ENCODE results near the gene FNIP1. TPM values are rescaled to one million over a fixed set of nuclear protein-coding genes. Genes with fewer than 3 reads are reported as not detected.

Gene FNIP1
- total RNA-seq, 8 experiments from 2014 or later, result 16.7 to 33.7 (median 27.4) TPM

- Histone ChIP-seq H3K4me1 (replicated peaks in 1 of 2) (peaks cover 0 to 3% of the 10 kb centered on the region in 2 donors), H3K4me3 (no peak overlapping the region), H3K27ac (no peak overlapping the region)
- in situ Hi-C loops (cut with MboI; ENCODE audit: low pct_unique_long_range_greater_than_20kb in 2 of 9, low sequenced_read_pairs in 9 of 9, unreplicated experiment in 9 of 9), result loop anchor here in 2 of 9 experiments (25.0 kb wide), 1 partner anchor 396 kb away; the partner anchor contains the start of gene ACSL6 (in 2 of the 2)
- no peak for ATAC-seq (replicated peaks in 6 of 8)
- WGBS, 10 experiments, result 71 to 100% (median 97%) methylated on average over 1 to 2 of the region's 2 CpGs
These were observed 180.9 kb downstream of the FNIP1 start for GRCh38 chr5:131615957-131616356.

- ATAC-seq (replicated peaks in 6 of 8), result no peak
- Histone ChIP-seq H3K4me1 (replicated peaks in 1 of 2) (no peaks in the 10 kb centered on the region), H3K4me3 (no peak overlapping the region), H3K27ac (no peak overlapping the region)
- in situ Hi-C loops (cut with MboI; ENCODE audit: low pct_unique_long_range_greater_than_20kb in 2 of 9, low sequenced_read_pairs in 9 of 9, unreplicated experiment in 9 of 9), result loop anchor here in 2 of 9 experiments (25.0 kb wide), 1 partner anchor 399 kb away; the partner anchor contains the start of gene ACSL6 (in 2 of the 2)
These were observed 183.4 kb downstream of the FNIP1 start for GRCh38 chr5:131613423-131613822.

DNA sequence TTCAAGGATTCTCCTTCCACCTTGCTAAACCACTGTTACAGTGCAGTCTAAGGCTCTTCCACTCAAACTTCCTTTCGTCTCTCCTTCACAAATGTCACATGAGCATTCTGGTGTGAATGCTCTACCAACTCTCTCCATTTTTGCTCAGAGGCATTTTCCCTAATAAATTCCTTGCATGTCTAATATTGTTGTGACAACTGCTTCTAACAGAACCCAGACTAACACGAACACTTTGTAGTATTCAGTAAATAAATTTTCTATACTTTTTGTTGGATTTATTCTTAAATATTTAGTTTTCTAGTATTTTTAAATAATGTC lies 185.8 kb downstream of the FNIP1 start:
- Histone ChIP-seq H3K27ac (no peak overlapping the region), H3K4me1 (replicated peaks in 1 of 2) (peaks cover 3 to 14% of the 10 kb centered on the region in 2 donors), H3K4me3 (no peak overlapping the region)
- in situ Hi-C loops (cut with MboI; ENCODE audit: low pct_unique_long_range_greater_than_20kb in 2 of 9, low sequenced_read_pairs in 9 of 9, unreplicated experiment in 9 of 9), result loop anchor here in 2 of 9 experiments (25.0 kb wide), 1 partner anchor 401 kb away; the partner anchor contains the start of gene ACSL6 (in 2 of the 2)
- ATAC-seq (replicated peaks in 6 of 8), result no peak
- WGBS, 10 experiments, result 83 to 100% (median 93%) methylated on average over 1 to 2 of the region's 2 CpGs; no CpG with 5 or more reads in 1 of the 10 experiments

GRCh38 chr5:131610198-131611063 lies 186.4 kb downstream of the FNIP1 start:
- Histone ChIP-seq H3K27ac (no peak overlapping the region), H3K4me1 (replicated peaks in 1 of 2) (peaks cover 3 to 14% of the 10 kb centered on the region in 2 donors), H3K4me3 (no peak overlapping the region)
- in situ Hi-C loops (cut with MboI; ENCODE audit: low pct_unique_long_range_greater_than_20kb in 2 of 9, low sequenced_read_pairs in 9 of 9, unreplicated experiment in 9 of 9), result loop anchor here in 2 of 9 experiments (25.0 kb wide), 1 partner anchor 402 kb away; the partner anchor contains the start of gene ACSL6 (in 2 of the 2)
- WGBS, 10 experiments, result 50 to 100% (median 90%) methylated on average over 1 to 6 of the region's 6 CpGs; no CpG with 5 or more reads in 1 of the 10 experiments
- peak in 6 of 8 experiments; percentile 13 to 84 (median 44) for ATAC-seq (replicated peaks in 6 of 8)

DNA sequence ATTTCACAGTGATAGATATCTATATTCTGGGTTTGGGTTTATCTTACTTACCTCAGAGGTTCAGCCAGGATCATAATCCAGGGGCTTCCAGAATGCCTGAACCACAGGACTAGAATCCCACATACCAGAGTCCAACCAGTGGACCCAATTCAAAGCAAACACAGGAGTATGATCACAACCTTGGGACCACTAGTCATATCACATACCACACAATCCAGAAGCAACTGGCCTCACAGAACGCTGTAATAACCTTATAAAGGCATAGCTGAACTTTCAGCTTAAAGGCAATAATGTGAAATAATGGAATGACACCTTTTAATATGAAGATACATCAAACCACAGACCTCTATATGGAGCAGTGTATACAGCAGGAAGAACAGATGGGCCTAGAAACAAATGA lies 187.0 kb downstream of the FNIP1 start:
- no peak overlapping the region for H3K4me3 ChIP-seq
- 83 to 100% (median 100%) methylated on average over 1 of the region's 1 CpG; no CpG with 5 or more reads in 3 of the 10 experiments for WGBS, 10 experiments
- no peak for ATAC-seq (replicated peaks in 6 of 8)
- in situ Hi-C loops (cut with MboI; ENCODE audit: low pct_unique_long_range_greater_than_20kb in 2 of 9, low sequenced_read_pairs in 9 of 9, unreplicated experiment in 9 of 9), result loop anchor here in 2 of 9 experiments (25.0 kb wide), 1 partner anchor 403 kb away; the partner anchor contains the start of gene ACSL6 (in 2 of the 2)
- peaks cover 3 to 14% of the 10 kb centered on the region in 2 donors for H3K4me1 ChIP-seq (replicated peaks in 1 of 2)
- no peak overlapping the region for H3K27ac ChIP-seq

DNA sequence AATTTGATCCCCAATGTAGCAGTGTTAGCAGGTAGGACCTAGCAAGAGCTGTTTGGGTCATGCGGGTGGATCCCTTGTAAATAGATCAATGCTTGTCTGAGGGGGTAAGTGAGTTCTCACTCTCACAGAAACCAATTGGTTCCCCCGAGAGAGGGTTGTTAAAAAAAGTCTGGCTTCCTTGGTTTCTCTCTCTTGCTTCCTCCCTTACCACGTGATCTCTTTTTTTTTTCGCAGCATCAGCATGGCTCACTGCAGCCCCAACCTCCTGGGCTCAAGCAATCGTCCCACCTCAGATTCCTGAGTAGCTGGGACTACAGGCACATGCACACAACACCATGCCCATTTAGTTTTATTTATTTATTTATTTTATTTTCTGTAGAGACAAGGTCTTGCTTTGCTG lies 188.2 kb downstream of the FNIP1 start:
- ATAC-seq (replicated peaks in 6 of 8), result no peak
- no peak overlapping the region for H3K27ac ChIP-seq
- H3K4me3 ChIP-seq, result no peak overlapping the region
- in situ Hi-C loops (cut with MboI; ENCODE audit: low pct_unique_long_range_greater_than_20kb in 2 of 9, low sequenced_read_pairs in 9 of 9, unreplicated experiment in 9 of 9), result loop anchor here in 2 of 9 experiments (25.0 kb wide), 1 partner anchor 404 kb away; the partner anchor contains the start of gene ACSL6 (in 2 of the 2)
- WGBS, 10 experiments, result 73 to 100% (median 100%) methylated on average over 1 to 3 of the region's 5 CpGs; no CpG with 5 or more reads in 2 of the 10 experiments
- peaks cover 3 to 14% of the 10 kb centered on the region in 2 donors for H3K4me1 ChIP-seq (replicated peaks in 1 of 2)

DNA sequence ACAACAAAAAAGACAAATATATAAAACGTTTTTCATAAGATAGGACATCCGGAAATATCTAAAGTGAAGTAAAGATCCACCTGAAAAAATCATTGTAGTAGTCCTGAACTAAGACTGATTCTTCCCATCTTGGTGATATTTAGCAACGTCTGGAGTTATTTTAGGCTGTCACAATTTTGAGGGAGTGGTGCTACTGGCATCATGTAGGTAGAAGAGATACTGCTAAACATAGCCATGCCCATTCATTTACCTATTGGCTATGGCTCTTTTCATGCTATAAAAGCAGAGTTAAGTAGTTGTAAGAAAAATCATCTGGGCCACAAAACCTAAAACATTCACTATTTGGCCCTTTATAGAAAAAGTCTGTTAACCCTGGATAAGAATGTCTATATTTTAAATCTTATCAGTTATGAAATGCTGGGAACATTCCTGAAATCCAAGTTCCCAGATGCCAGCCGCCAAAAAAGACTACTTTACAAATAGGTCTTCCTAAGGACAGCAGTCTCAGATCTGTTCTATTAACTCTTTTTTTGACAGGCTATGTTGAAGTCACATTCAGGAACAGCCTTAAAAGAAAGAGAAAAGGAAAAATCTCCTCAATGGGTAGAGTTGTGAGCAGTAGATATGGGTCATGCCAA lies 188.8 kb downstream of the FNIP1 start:
- 45 to 100% (median 75%) methylated on average over 1 to 4 of the region's 4 CpGs for WGBS, 10 experiments
- no peak for ATAC-seq (replicated peaks in 6 of 8)
- in situ Hi-C loops (cut with MboI; ENCODE audit: low pct_unique_long_range_greater_than_20kb in 2 of 9, low sequenced_read_pairs in 9 of 9, unreplicated experiment in 9 of 9), result loop anchor here in 2 of 9 experiments (25.0 kb wide), 1 partner anchor 404 kb away; the partner anchor contains the start of gene ACSL6 (in 2 of the 2)
- H3K4me3 ChIP-seq, result no peak overlapping the region
- H3K27ac ChIP-seq, result no peak overlapping the region
- H3K4me1 ChIP-seq (replicated peaks in 1 of 2), result peaks cover 3 to 14% of the 10 kb centered on the region in 2 donors

DNA sequence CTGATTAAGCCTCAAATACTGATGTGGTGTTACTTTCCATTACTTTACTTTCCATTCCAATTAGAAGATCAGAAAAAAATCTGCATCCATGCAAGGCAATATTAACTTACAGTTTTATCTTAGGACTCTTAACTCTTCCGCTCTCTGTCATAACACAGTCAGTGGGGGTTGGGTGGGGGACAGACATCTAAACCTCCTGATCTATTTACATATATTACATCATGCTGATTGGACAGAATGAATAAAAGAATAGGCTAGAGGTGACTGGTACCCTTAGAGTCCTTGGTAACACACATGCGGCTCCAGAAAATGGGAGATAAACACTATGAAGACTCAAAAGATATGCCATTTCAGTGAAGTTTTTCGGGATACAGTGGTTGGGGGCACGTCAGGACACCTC lies 189.4 kb downstream of the FNIP1 start:
- H3K27ac ChIP-seq, result no peak overlapping the region
- in situ Hi-C loops (cut with MboI; ENCODE audit: low pct_unique_long_range_greater_than_20kb in 2 of 9, low sequenced_read_pairs in 9 of 9, unreplicated experiment in 9 of 9), result loop anchor here in 2 of 9 experiments (25.0 kb wide), 1 partner anchor 405 kb away; the partner anchor contains the start of gene ACSL6 (in 2 of the 2)
- no peak overlapping the region for H3K4me3 ChIP-seq
- H3K4me1 ChIP-seq (replicated peaks in 1 of 2), result peaks cover 3 to 14% of the 10 kb centered on the region in 2 donors
- ATAC-seq (replicated peaks in 6 of 8), result peak in 6 of 8 experiments; percentile 41 to 71 (median 62)
- WGBS, 10 experiments, result 80 to 100% (median 93%) methylated on average over 1 to 4 of the region's 4 CpGs; no CpG with 5 or more reads in 1 of the 10 experiments

- in situ Hi-C loops (cut with MboI; ENCODE audit: low pct_unique_long_range_greater_than_20kb in 2 of 9, low sequenced_read_pairs in 9 of 9, unreplicated experiment in 9 of 9), result loop anchor here in 2 of 9 experiments (25.0 kb wide), 1 partner anchor 407 kb away; the partner anchor contains the start of gene ACSL6 (in 2 of the 2)
- WGBS, 10 experiments, result 67 to 100% (median 97%) methylated on average over 1 to 2 of the region's 2 CpGs; no CpG with 5 or more reads in 2 of the 10 experiments
- H3K4me1 ChIP-seq (replicated peaks in 1 of 2), result peaks cover 3 to 14% of the 10 kb centered on the region in 2 donors
- no peak overlapping the region for H3K27ac ChIP-seq
- no peak for ATAC-seq (replicated peaks in 6 of 8)
- H3K4me3 ChIP-seq, result no peak overlapping the region
These were observed 191.7 kb downstream of the FNIP1 start for GRCh38 chr5:131605086-131605485.

GRCh38 chr5:131595088-131596033 lies 201.5 kb downstream of the FNIP1 start:
- H3K4me1 ChIP-seq (replicated peaks in 1 of 2), result no peaks in the 10 kb centered on the region
- no peak for ATAC-seq (replicated peaks in 6 of 8)
- in situ Hi-C loops (cut with MboI; ENCODE audit: low pct_unique_long_range_greater_than_20kb in 2 of 9, low sequenced_read_pairs in 9 of 9, unreplicated experiment in 9 of 9), result loop anchor here in 2 of 9 experiments (25.0 kb wide), 1 partner anchor 417 kb away; the partner anchor contains the start of gene ACSL6 (in 2 of the 2)
- WGBS, 10 experiments, result 90 to 100% (median 100%) methylated on average over 2 to 7 of the region's 8 CpGs; no CpG with 5 or more reads in 1 of the 10 experiments
- H3K27ac ChIP-seq, result no peak overlapping the region
- H3K4me3 ChIP-seq, result no peak overlapping the region

DNA sequence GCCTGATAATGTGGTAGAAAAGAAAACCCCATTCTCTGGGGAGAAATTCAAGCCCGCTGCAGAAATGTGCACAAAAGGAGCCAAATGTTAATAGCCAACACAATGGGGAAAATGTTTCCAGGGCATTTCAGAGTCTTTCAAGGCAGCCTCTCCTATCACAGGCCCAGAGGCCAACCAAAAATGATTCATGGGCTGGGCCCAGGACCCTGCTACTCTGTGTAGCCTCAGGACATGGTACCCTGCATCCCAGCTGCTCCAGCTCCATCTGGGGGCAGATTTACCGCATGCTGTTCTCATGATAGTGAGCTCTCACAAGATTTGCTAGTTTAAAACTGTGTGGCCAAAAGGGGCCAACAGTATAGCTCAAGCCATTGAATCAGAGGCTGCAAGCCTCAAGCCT lies 202.9 kb downstream of the FNIP1 start:
- WGBS, 10 experiments, result 0 to 100% (median 76%) methylated on average over 1 to 2 of the region's 2 CpGs; no CpG with 5 or more reads in 2 of the 10 experiments
- no peak overlapping the region for H3K4me3 ChIP-seq
- H3K27ac ChIP-seq, result no peak overlapping the region
- no peak for ATAC-seq (replicated peaks in 6 of 8)
- in situ Hi-C loops (cut with MboI; ENCODE audit: low pct_unique_long_range_greater_than_20kb in 2 of 9, low sequenced_read_pairs in 9 of 9, unreplicated experiment in 9 of 9), result loop anchor here in 2 of 9 experiments (25.0 kb wide), 1 partner anchor 418 kb away; the partner anchor contains the start of gene ACSL6 (in 2 of the 2)
- H3K4me1 ChIP-seq (replicated peaks in 1 of 2), result no peaks in the 10 kb centered on the region

Measured in motor neuron (in vitro differentiated cells).